ENCODE measurements around the gene PSMA3.

PSMA3 gene

DNA sequence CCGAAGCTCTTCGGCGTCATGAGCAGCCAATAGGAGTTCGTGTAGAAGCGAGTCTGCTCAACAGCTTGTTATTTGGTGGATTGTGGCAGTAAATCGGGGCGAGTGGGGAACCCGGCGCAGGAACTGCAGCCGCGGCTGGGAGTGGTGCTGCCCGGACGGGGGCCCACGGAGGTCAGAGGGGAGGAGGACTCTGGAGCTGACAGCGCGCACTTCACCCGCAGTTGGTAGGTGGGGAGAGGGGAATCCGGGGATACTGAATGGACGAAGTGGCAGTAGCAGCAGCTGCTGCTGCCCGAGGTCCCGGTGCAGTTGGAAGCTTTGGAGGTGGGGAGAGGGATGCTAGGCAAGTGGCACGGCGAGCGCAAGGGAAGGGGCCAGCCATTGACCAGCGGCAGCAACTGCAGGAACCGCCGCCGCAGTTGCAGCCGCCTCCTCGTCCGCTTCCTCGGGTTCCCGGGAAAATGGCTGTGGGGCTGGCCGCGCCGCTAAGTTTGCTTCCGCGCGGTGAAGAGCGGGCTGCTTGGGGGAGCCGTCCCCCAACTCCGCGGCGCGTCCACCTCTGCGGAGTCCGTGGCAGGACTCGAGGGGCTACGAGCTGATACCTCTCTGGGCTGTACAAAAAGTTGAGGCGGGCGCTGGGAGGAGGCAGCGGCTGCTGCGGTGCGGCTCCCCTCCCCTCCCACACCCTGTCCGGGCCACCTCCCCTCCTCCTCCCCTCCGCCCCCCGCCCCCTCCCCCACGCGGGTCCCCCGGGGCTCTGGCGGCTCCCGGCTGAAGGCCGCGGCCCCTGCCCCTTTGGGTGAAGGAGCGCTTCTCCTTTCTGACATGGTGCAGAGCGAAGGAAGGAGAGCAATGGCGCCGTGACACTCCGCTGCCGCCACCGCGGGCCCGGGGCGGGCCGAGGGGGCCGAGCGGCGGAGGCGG lies 54.1 kb downstream of the PSMA3 start, which contains the start of gene ARID4A:
ARID4A (plus strand) TSS at position 79 of the 924 bp plus-strand sequence. CDS start 1,300 bp downstream, outside the sequence.
- Mint-ChIP-seq H3K27ac (peak within 1 kb of the TSS in 2 of 3 experiments; percentile 90 to 99), H3K4me1 (peaks cover 5% of the 10 kb centered on the region), H3K27me3 (ENCODE audit: low read depth) (no peaks in the 10 kb centered on the region), H3K9me3 (no peaks in the 10 kb centered on the region), H3K36me3 (ENCODE audit: low read depth) (peaks cover 38% of the 10 kb centered on the region), H3K4me3 (peak within 1 kb of the TSS; percentile 99 to 100 (median 100))
- TF ChIP-seq, protein P1, sequence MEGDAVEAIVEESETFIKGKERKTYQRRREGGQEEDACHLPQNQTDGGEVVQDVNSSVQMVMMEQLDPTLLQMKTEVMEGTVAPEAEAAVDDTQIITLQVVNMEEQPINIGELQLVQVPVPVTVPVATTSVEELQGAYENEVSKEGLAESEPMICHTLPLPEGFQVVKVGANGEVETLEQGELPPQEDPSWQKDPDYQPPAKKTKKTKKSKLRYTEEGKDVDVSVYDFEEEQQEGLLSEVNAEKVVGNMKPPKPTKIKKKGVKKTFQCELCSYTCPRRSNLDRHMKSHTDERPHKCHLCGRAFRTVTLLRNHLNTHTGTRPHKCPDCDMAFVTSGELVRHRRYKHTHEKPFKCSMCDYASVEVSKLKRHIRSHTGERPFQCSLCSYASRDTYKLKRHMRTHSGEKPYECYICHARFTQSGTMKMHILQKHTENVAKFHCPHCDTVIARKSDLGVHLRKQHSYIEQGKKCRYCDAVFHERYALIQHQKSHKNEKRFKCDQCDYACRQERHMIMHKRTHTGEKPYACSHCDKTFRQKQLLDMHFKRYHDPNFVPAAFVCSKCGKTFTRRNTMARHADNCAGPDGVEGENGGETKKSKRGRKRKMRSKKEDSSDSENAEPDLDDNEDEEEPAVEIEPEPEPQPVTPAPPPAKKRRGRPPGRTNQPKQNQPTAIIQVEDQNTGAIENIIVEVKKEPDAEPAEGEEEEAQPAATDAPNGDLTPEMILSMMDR (IDR thresholded peaks at IDR 0.05; ENCODE audit: unreplicated experiment in 3 of 3) = no peak

DNA sequence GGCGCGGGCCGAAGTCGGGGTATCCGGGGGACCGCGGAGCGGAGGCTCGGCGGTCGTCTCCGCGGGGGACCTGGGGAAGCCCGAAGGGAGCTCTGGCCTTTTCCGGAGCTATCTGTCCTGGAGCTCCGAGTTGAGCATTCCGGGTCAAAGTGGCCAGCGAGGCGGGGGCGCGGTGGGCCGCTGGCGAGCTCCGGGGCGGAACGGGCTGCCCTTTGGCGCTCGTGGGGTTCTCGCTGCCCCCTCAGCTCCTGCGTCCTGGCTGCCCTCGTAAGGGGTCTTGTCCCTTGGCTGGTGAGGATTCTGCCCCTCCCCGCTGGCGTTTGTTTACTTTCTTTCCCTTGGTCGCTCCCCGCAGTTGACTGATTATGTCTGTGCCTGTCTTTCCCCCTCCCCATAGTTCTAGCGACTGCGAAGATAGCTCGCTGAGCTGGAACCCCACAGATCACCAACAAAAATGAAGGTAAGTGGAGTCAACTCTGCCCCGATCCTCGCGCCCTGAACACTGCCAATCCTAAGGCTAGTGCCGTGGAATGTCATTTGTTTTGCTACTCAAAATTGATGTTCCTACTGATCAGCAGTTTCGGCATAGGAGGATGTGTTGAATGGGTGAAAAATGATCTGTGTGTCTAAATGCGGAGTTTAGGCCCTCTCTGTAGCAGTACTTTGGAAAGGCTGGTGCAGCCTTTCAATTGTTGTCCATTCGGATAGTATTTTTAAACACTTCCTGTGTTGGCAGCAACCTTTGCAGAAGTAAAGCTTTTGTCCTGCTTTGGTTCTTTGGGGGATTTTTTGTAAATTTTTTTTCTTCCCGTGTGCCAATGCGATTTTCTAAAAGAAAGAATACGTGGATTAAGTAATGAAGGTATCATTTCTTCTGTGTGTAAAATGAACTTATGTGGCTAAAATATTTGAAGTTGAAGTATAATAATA lies 55.0 kb downstream of the PSMA3 start:
- H3K9me3 Mint-ChIP-seq = no peaks in the 10 kb centered on the region
- H3K27me3 Mint-ChIP-seq (ENCODE audit: low read depth) = no peaks in the 10 kb centered on the region
- peak overlapping the region; percentile 99 to 100 (median 100) for H3K4me3 Mint-ChIP-seq
- TF ChIP-seq, protein P1 (IDR thresholded peaks at IDR 0.05; ENCODE audit: unreplicated experiment in 3 of 3) = no peak
- peaks cover 5% of the 10 kb centered on the region for H3K4me1 Mint-ChIP-seq
- H3K27ac Mint-ChIP-seq = peak overlapping the region; percentile 90 to 99 (median 97)
- peaks cover 31% of the 10 kb centered on the region for H3K36me3 Mint-ChIP-seq (ENCODE audit: low read depth)

DNA sequence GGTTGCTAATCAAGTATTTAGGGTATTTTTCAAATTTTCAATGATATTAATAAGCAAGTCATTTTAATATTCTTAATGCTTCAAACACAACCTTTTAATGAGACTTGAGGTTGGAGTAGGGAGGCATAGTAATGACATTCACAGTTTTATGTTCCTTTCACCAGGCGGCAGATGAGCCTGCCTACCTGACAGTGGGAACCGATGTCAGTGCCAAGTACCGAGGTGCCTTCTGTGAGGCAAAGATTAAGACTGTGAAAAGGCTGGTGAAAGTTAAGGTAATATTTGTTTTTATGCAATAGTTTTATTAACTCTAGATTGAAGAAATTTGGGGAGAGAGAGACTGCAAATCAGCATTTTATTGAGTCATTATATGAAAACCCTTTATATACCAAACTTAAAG lies 56.8 kb downstream of the PSMA3 start:
- no peaks in the 10 kb centered on the region for H3K9me3 Mint-ChIP-seq
- H3K27me3 Mint-ChIP-seq (ENCODE audit: low read depth) = no peaks in the 10 kb centered on the region
- peaks cover 34% of the 10 kb centered on the region for H3K36me3 Mint-ChIP-seq (ENCODE audit: low read depth)
- no peaks in the 10 kb centered on the region for H3K4me1 Mint-ChIP-seq
- H3K27ac Mint-ChIP-seq = no peak overlapping the region
- TF ChIP-seq, protein P1 (IDR thresholded peaks at IDR 0.05; ENCODE audit: unreplicated experiment in 3 of 3) = no peak
- no peak overlapping the region for H3K4me3 Mint-ChIP-seq

DNA sequence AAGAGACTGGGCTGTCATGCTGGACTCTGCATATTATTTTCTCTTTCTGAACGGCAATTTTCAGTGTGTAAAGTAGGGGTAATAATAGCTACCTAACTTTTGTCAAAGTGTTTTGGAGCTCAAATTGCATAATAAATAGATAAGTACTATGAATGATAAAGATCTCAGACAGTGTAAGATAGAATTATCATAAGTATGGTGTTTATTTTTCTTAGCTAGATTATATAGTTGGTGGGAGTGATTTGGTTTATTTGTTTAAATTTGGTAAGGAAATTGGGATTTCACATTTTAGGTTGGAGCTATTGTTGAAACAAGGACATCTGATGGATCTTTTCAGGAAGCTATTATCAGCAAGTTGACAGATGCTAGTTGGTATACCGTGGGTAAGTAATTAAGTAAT lies 61.1 kb downstream of the PSMA3 start:
- TF ChIP-seq, protein P1 (IDR thresholded peaks at IDR 0.05; ENCODE audit: unreplicated experiment in 3 of 3) = no peak
- no peaks in the 10 kb centered on the region for H3K9me3 Mint-ChIP-seq
- H3K27me3 Mint-ChIP-seq (ENCODE audit: low read depth) = no peaks in the 10 kb centered on the region
- H3K4me3 Mint-ChIP-seq = no peak overlapping the region
- peaks cover 53% of the 10 kb centered on the region for H3K36me3 Mint-ChIP-seq (ENCODE audit: low read depth)
- no peak overlapping the region for H3K27ac Mint-ChIP-seq
- no peaks in the 10 kb centered on the region for H3K4me1 Mint-ChIP-seq

DNA sequence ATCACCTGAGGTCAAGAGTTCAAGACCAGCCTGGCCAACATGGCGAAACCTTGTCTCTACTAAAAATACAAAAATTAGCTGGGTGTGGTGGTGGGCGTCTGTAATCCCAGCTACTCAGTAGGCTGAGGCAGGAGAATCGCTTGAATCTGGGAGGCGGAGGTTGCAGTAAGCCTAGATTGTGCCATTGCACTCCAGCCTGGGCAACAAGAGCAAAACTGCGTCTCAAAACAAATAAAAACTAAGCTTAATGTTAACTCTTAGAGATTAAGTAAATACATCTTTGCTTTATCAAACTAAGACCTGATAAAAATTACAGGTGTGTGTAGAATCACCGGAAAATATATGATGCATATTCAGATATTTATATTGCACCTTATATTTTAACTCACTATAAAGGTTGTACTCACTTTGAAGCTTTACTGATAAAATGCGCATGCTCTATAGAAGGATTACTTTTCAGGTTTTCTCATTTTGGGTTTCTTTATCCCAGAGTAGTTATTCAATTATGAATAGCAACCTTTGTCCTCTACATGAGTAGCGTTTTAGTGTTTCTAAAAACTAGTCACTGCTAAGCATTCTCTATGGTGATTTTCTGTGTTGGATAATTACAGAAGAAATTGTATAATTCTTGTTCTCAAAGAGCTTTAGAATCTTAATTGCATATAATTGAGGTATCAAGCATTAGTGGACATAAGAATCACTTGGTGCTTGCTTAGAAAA lies 63.1 kb downstream of the PSMA3 start:
- H3K4me3 Mint-ChIP-seq = no peak overlapping the region
- no peaks in the 10 kb centered on the region for H3K27me3 Mint-ChIP-seq (ENCODE audit: low read depth)
- no peaks in the 10 kb centered on the region for H3K9me3 Mint-ChIP-seq
- no peaks in the 10 kb centered on the region for H3K4me1 Mint-ChIP-seq
- H3K36me3 Mint-ChIP-seq (ENCODE audit: low read depth) = peaks cover 49% of the 10 kb centered on the region
- TF ChIP-seq, protein P1 (IDR thresholded peaks at IDR 0.05; ENCODE audit: unreplicated experiment in 3 of 3) = no peak
- no peak overlapping the region for H3K27ac Mint-ChIP-seq

Data from nephron (organoid).